Fibroblast of gingiva (primary cell): ENCODE results near the gene MRPL37.

Source experiments
- DNase-seq: peaks from one replicate; pipeline ENCODE4 v3.0.0-alpha.2; 2011; ENCODE audit warnings: low read depth

The MRPL37 gene

GRCh38 chr1:54265126-54265525, 65.2 kb downstream of the MRPL37 start:
- DNase-seq: no peak

- DNase-seq: no peak
Observed at GRCh38 chr1:54265659-54266058, 65.7 kb downstream of the MRPL37 start.

- DNase-seq: no peak
Observed at GRCh38 chr1:54266195-54266594, 66.2 kb downstream of the MRPL37 start.

GRCh38 chr1:54266908-54267307, 66.9 kb downstream of the MRPL37 start:
- no peak for DNase-seq
